ENCODE results near the gene SRMS.

- no peak for TF ChIP-seq CTCF (IDR thresholded peaks at IDR 0.05 in 8 of 11, conservative IDR thresholded peaks at IDR 0.05 in 3 of 11)
- TF ChIP-seq POLR2AphosphoS5 (IDR thresholded peaks at IDR 0.05), result no peak
- TF ChIP-seq POLR2A (IDR thresholded peaks at IDR 0.05), result no peak
Measured at GRCh38 chr20:63549679-63550282, 2.2 kb upstream of the SRMS start.

Data from spleen (tissue), 7 donors.